HG03039 (cell line): ENCODE results near the gene C19orf53.
A peak's percentile ranks its signal among the peaks of the same experiment; 100 is the strongest.
"Not testable (repeated sequence)": the region's sequence is repeated elsewhere in the genome, so short reads cannot be mapped to it uniquely, and the experiment has no call there.

Experiments used
- ATAC-seq: cut with Tn5 transposase; IDR thresholded peaks from one replicate; pipeline ENCODE4 v1.9.1; 2021; ENCODE audit warnings: mild to moderate bottlenecking, moderate library complexity; ENCODE audit not compliant: unreplicated experiment

C19orf53 gene

GRCh38 chr19:13774217-13775191, at the start of gene C19orf53:
TSS of gene C19orf53 (plus strand) at chr19:13774456. CDS start at chr19:13774478, 22 bp downstream.
- ATAC-seq = peak; percentile 87

- ATAC-seq = no peak
These were observed 47.9 kb upstream of the C19orf53 start for GRCh38 chr19:13726323-13726722.

- ATAC-seq = no peak
These were observed 46.5 kb upstream of the C19orf53 start for GRCh38 chr19:13727798-13728197.

GRCh38 chr19:13729859-13730258, 44.4 kb upstream of the C19orf53 start:
- ATAC-seq = no peak

GRCh38 chr19:13731147-13731964, 42.9 kb upstream of the C19orf53 start:
- peak; percentile 95 for ATAC-seq

GRCh38 chr19:13732337-13732736, 41.9 kb upstream of the C19orf53 start:
- no peak for ATAC-seq

- ATAC-seq = no peak
These were observed 39.5 kb upstream of the C19orf53 start for GRCh38 chr19:13734751-13735150.

- no peak for ATAC-seq
These were observed 36.2 kb upstream of the C19orf53 start for GRCh38 chr19:13738073-13738472.

GRCh38 chr19:13741893-13742292, 32.4 kb upstream of the C19orf53 start:
- no peak for ATAC-seq

GRCh38 chr19:13742756-13743155, 31.5 kb upstream of the C19orf53 start:
- no peak for ATAC-seq

GRCh38 chr19:13744174-13744573, 30.1 kb upstream of the C19orf53 start:
- ATAC-seq = no peak

GRCh38 chr19:13747098-13747453, 27.2 kb upstream of the C19orf53 start:
- no peak for ATAC-seq

- no peak for ATAC-seq
These were observed 26.0 kb upstream of the C19orf53 start for GRCh38 chr19:13748169-13748828.

- no peak for ATAC-seq
These were observed 22.8 kb upstream of the C19orf53 start for GRCh38 chr19:13751436-13751835.

GRCh38 chr19:13753622-13754021, 20.6 kb upstream of the C19orf53 start:
- not testable (repeated sequence) for ATAC-seq

- ATAC-seq = no peak
These were observed 18.0 kb upstream of the C19orf53 start for GRCh38 chr19:13756210-13756609.

GRCh38 chr19:13757805-13758772, 16.2 kb upstream of the C19orf53 start:
- no peak for ATAC-seq

GRCh38 chr19:13758795-13759194, 15.5 kb upstream of the C19orf53 start:
- no peak for ATAC-seq

- no peak for ATAC-seq
These were observed 12.8 kb upstream of the C19orf53 start for GRCh38 chr19:13761423-13761822.

- ATAC-seq = no peak
These were observed 11.5 kb upstream of the C19orf53 start for GRCh38 chr19:13762635-13763235.
